ENCODE data around the gene PIP4K2B.
"Not testable (repeated sequence)": the region's sequence is repeated elsewhere in the genome, so short reads cannot be mapped to it uniquely, and the experiment has no call there.

Gene PIP4K2B

DNA sequence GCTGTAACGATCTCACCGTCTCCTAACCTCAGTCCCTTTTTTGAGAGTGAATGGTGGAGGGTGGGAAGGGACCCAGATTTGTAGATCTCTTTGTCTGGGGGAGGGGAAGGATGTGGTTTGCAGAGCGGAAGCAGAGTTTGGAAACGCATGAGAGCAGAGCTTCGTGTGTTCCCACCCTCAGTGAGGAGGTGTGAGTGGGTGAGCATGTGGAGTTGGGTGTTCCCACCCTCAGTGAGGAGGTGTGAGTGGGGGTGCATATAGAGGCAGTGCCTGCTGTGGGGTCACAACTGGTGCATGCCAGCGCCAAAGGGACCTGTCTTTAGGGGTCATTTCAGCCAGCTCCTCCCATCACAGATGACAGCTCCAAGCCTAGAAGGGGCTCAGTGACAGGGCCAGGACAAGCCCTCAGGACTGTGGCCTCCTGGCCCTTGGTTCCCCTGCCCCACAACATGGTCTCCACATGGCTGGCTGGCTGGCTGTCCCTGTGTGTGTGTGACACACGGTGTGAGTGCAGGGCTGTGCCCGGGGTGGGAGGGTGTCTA lies 71.0 kb downstream of the PIP4K2B start:
- DNase-seq = no peak

DNA sequence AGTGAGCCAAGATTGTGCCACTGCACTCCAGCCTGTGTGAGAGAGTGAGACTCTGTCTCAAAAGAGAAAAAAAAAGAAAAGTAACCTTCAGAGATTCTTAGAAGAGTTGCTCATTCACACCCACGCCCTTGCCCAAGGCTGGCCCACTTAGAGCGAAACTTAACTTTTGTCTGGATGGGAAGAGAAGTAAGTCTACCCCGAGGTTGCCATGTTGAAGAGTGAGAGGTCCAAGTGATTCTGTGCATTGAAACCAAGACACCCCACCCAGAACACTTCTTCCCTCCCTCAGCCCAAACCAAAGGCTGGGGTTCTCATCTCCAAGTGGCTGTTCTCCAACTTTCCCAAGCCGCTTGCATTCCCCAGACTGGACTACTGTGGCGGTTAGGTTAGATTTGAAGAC lies 71.6 kb downstream of the PIP4K2B start:
- no peak for DNase-seq

DNA sequence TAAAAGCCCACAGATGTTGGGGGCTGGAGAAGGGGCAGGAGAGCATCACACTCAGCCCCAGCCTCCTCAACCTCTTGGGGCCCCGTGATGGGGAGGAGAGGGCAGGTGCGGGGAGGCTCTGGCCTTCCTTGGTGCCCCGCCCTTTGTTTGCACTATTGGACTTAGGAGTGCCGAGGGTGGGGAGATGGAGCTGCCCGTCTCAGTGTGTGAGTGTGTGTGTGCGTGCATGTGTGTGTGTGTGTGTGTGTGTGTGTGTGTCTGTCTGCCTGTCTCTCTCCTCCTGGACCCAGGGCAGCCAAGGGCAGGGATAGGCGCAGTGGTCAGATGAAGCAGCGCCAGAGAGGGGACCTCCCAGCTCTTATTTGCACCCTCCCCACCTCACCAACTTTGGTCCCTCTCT lies 73.2 kb downstream of the PIP4K2B start:
- DNase-seq = not testable (repeated sequence)

DNA sequence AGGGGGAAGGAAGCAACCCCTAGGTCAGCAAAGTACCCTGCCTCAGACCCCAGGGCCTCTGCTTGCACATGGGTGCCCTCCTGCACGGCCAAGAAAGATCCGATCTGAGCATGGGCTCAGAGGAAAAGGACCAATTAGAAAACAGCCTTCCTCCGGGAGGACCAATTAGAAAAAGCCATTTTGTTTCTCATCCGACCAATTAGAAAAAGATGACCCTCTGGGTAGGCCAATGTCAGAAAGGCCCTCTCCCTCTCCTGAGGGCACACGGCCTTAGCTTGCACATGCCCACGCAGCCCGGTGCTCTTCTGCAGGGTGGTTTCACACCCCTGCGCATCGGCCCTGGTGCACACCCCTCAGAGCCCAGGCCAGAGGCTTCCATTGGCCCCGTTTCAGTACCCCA lies 74.3 kb downstream of the PIP4K2B start:
- no peak for DNase-seq

DNA sequence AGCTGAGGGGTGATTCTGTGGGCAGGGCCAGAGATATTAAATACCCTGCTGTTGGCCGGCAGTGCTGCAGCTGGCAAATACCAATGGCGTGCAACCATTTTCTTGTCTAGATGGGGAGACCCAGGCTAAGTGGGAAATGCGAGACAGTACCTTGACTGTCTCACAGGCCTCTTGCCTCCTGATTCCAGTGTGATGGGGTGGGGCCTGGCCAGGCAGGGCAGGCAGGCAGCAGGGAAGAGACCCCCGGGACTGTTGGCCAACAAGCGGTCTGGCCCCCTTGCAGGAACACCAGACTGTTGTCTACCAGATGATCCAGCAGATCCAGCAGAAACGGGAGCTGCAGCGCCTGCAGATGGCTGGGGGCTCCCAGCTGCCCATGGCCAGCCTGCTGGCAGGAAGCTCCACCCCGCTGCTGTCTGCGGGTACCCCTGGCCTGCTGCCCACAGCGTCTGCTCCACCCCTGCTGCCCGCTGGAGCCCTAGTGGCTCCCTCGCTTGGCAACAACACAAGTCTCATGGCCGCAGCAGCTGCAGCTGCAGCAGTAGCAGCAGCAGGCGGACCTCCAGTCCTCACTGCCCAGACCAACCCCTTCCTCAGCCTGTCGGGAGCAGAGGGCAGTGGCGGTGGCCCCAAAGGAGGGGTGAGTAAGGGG lies 74.9 kb downstream of the PIP4K2B start:
- DNase-seq = peak; percentile 74

DNA sequence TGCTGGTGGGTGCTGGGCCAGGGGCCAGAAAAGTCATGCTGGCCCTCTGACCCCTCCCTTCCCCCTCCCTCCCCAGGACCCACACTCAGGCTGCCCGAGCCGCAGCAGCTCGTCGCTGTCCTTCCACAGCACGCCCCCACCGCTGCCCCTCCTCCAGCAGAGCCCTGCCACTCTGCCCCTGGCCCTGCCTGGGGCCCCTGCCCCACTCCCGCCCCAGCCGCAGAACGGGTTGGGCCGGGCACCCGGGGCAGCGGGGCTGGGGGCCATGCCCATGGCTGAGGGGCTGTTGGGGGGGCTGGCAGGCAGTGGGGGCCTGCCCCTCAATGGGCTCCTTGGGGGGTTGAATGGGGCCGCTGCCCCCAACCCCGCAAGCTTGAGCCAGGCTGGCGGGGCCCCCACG lies 77.6 kb downstream of the PIP4K2B start:
- DNase-seq = no peak

DNA sequence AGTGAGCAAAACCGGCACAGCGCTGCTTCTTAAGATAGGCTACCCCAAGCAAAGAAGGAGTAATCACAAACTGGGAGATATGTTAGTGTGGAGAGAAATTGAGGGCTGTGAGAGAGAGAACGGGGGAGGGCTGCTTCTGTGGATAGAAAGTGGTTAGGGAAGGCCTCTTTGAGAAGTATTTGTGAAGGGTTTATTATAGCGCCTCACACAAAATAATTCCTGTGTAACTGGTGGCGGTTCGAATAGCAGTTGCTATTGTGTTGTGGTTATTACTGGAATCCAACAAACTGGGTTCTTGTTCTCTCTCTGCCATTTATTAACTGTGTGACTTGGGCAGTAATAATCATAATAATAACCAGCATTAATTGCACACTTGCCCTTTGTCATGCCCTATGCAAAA lies 78.4 kb downstream of the PIP4K2B start:
- no peak for DNase-seq

DNA sequence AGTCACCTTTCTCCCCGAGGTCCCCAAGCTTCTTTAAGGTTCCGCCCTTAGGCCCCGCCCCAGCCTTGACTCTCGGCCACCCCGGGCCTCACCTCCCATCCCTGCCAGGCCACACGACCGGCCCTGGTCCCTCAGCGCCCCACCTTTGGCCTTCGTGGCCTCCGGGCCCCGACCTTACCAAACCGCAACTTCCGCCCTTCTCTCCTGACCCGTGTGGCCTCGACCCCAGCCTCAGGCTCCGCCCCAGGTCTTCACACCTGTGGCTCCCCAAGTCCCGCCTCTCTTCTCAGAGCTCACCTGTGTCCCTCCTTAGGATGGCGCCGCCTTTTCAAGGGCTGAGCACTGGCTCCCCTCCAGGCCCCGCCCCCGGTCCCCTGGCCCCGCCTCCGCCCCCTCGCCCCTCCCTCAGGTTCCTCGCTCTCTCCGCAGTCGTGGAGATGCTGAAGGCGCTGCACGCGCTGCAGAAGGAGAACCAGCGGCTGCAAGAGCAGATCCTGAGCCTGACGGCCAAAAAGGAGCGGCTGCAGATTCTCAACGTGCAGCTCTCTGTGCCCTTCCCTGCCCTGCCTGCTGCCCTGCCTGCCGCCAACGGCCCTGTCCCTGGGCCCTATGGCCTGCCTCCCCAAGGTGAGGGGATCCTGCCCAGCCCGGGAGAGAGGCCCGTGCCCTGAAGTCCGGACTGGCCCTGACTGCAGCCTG lies 79.3 kb downstream of the PIP4K2B start:
- DNase-seq = no peak

DNA sequence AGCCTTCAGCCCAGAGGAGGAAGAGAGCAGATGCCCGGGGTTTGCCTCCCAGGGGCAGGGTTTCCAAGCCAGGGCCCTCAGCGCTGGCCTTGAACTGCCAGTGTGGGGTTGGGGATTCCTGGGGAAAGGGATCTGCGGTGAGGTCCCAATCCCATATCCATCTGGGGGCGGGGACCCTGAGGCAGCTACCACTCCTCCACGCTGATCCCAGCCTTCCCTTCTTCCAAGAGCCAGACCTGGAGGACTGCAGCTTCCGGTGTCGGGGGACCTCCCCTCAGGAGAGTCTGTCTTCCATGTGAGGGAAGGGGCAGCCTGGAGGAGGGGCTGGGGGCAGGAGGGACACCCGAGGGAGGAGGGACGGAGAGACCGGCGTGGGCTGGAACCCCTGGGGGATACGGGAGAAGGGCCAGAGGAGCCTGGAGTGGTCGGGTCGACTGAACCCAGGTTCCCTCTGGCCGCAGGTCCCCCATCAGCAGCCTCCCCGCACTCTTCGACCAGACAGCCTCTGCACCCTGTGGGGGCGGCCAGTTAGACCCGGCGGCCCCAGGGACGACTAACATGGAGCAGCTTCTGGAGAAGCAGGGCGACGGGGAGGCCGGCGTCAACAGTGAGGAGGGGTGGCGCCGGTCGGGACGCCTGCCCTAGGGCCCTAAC lies 79.9 kb downstream of the PIP4K2B start:
- no peak for DNase-seq

DNA sequence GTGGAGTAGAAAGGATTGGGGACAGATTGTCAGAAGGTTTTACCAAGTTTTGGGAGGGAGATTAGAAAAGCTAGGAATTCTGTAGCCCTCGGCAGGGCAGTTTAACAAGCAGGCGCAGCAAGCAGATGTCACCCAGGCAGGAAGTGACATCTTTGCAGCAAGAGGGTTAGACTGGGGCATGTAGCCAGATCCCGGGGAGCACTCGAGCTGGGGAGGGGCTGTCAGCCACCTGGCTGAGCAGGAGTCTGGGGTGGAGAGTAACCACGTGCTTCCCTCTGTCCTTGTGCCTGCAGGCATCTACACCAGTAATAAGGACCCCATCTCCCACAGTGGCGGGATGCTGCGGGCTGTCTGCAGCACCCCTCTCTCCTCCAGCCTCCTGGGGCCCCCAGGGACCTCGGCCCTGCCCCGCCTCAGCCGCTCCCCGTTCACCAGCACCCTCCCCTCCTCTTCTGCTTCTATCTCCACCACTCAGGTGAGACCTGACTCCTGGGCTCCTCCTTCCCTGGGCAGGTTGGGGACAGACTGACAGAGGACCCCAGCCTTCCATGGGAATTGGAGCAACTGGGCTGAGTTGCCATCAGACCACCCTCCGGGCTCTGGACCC lies 82.1 kb downstream of the PIP4K2B start:
- no peak for DNase-seq

DNA sequence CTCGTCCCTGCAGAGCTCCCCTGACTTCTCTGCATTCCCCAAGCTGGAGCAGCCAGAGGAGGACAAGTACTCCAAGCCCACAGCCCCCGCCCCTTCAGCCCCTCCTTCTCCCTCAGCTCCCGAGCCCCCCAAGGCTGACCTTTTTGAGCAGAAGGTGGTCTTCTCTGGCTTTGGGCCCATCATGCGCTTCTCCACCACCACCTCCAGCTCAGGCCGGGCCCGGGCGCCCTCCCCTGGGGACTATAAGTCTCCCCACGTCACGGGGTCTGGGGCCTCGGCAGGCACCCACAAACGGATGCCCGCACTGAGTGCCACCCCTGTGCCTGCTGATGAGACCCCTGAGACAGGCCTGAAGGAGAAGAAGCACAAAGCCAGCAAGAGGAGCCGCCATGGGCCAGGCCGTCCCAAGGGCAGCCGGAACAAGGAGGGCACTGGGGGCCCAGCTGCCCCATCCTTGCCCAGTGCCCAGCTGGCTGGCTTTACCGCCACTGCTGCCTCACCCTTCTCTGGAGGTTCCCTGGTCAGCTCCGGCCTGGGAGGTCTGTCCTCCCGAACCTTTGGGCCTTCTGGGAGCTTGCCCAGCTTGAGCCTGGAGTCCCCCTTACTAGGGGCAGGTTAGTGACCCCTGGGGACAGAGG lies 82.9 kb downstream of the PIP4K2B start:
- no peak for DNase-seq

Measured in DMS79 (cell line).